ENCODE data around the gene CEP295NL. TPM values are rescaled to one million over a fixed set of nuclear protein-coding genes. Genes with fewer than 3 reads are reported as not detected.

CEP295NL gene
- polyA plus RNA-seq, 6 donors from 2014 or later = 1.3 to 2.9 (median 1.6) TPM; not detected in 1

DNA sequence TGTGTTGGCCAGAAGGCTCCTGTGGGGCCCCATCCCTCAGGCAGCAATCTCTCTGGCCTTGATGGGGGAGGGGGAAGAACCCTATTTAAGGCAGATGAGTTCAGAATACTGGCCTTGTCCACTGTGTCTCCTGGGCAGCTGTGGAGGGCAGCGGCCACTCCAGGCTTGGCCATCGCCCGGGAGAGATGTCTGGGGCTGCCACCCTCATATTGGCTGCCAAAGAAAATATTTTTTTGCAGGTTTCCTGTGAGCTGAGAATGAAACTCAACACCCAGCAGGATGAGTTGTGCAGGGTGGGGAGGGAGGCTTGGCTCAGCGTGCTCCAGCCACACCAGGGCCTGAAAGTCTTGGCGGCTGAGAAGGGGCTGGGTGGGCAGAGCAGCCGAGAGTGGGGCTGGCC lies 36.6 kb upstream of the CEP295NL start:
- Mint-ChIP-seq H3K36me3 (no peaks in the 10 kb centered on the region), H3K4me3 (no peak overlapping the region), H3K9me3 (no peaks in the 10 kb centered on the region), H3K4me1 (no peaks in the 10 kb centered on the region), H3K27me3 (peaks cover 4 to 22% (median 12%) of the 10 kb centered on the region in 3 donors), H3K27ac (no peak overlapping the region)
- ATAC-seq (ENCODE audit: low read depth in 2 of 2) = no peak
- DNase-seq = no peak

DNA sequence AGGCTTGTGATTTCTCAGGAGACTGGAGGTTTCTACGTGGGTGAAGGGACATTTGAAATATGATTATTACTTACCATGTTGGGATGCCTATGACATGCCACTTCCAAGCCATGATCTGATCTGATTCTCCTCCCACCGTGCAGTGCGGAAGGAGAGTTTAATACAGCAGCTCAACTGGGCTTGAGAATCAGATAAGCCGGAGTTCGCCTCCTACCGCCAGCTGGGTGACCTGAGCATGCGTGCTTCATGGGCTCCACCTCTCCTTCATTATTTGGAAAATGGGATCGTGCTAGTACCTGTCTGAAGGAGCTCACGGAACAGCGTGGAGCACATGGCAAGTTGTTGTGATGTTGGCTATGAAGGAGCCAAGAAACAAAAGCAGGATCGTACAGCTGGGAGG lies 34.6 kb upstream of the CEP295NL start:
- Mint-ChIP-seq H3K9me3 (no peaks in the 10 kb centered on the region), H3K4me3 (no peak overlapping the region), H3K27ac (no peak overlapping the region), H3K27me3 (peaks cover 4 to 19% (median 18%) of the 10 kb centered on the region in 3 donors), H3K36me3 (no peaks in the 10 kb centered on the region), H3K4me1 (peaks cover 0 to 4% (median 0%) of the 10 kb centered on the region in 3 donors)
- DNase-seq (no peak), ATAC-seq (ENCODE audit: low read depth in 2 of 2) (no peak)

DNA sequence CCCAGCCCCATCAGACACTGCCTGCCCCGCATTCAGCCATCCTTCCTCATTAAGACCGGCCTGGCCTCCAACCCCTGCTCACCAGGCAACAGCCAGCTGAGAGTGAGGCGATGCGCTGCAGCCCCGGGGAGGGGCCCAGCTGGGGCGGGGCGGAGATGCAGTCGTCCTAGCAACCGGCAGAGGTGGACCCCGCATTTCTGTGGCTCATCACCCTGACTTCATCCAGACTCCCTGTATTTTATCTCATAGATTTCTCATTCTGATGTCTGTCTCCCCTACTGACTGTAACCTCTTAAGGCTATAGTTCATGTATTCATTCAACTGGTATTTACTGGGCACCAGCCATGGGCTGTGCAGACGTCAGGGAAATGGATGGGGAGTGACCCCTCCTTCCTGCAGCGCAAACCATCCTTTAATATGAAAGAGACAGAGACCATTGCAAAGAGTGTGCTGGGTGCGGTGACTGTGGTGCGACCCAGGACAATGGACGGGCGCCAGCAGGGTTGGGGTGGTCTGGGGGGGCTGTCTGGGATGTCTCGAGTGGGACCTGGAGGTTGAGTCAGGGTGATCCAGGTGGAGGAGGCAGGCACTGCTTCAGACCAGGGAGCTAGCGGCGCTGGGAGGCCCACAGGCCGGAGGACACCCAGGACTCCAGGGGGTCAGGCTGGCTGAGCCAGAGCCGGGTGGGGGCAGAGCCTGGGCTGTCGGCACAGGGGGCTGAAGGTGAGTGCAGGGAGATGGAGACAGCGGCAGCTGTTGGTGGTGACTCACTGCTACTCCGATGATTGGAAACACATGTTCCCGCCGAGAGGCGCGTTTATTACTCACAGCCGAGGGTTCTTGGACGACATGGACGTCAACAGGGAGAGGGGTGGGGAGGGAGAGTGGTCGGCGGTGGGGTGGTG lies 32.7 kb upstream of the CEP295NL start:
- peak overlapping the region in 1 of 6 donors; percentile 48 for H3K27ac Mint-ChIP-seq
- peaks cover 7 to 19% (median 18%) of the 10 kb centered on the region in 3 donors for H3K27me3 Mint-ChIP-seq
- peaks cover 0 to 4% (median 0%) of the 10 kb centered on the region in 3 donors for H3K4me1 Mint-ChIP-seq
- no peaks in the 10 kb centered on the region for H3K9me3 Mint-ChIP-seq
- ATAC-seq (ENCODE audit: low read depth in 2 of 2) (no peak), DNase-seq (no peak)
- no peak overlapping the region for H3K4me3 Mint-ChIP-seq
- H3K36me3 Mint-ChIP-seq = no peaks in the 10 kb centered on the region

DNA sequence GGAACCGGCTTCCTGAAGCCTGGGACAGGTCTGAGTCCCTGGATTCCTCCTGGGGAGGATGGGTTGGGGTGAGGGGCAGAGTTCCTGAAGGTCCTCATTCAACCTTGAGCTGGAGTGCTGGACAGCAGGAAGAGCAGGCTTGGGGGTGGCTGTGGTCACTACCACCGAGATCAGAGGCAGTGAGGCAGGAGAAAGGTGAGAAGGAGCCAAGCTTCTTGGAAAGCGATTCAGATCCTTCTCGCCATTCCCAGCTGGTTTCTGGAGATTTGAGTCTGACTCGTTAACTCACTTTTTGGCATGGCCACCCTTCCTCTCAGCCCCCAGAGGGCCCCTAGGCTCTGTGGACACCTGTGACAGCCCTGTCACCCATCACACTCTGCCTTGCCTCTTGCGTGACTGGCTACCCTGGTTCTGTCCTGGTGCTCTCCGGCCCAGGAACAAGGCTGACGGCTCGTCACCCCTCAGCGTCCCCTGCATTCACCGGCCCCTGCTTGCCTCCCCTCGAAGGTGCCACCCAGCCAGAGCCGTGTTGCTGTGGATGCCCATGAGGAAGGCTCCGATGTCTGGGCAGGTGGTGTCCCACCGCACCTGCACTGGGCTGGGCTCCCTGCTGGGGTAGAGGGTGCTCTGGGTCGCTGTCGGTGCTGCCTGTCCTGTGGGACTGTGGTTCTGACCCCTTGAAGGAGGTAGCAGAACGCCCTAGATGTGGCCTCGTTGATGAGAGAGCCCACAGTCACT lies 31.8 kb upstream of the CEP295NL start:
- ATAC-seq (ENCODE audit: low read depth in 2 of 2) (no peak), DNase-seq (no peak)
- Mint-ChIP-seq H3K4me1 (peaks cover 0 to 4% (median 0%) of the 10 kb centered on the region in 3 donors), H3K27ac (peak overlapping the region in 1 of 6 donors; percentile 33), H3K36me3 (no peaks in the 10 kb centered on the region), H3K9me3 (no peaks in the 10 kb centered on the region), H3K27me3 (peaks cover 7 to 19% (median 18%) of the 10 kb centered on the region in 3 donors), H3K4me3 (no peak overlapping the region)

DNA sequence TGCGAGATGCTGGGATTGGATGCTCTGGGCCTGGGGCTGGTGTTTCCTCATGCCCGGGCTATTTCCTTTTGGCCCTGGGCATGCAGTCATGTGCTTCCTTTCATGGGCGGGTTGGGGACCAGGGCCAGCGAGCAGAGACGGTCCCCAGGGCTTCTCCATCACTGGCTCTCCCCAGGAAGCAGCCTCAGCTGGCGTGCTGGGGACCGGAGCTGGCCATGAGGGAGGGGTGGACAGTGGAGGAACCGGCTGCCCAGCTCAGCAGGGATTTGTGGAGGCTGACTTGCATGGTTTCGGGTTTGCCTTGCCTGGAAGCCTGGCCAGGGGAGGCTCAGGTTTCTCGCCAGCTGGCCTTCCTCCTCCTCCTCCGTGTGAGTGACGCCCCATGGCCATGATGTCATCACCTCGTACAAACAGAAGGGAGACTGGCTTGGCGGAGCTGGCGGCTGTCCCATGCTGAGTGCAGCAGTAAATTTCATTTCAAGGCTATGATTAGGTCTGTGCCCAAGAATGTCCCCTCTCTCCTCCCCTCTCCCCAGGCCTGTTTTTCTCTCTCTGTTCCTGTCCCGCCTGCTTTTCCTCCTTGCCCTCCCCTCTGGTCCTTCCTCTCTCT lies 31.1 kb upstream of the CEP295NL start:
- DNase-seq (no peak), ATAC-seq (ENCODE audit: low read depth in 2 of 2) (no peak)
- peaks cover 0 to 4% (median 0%) of the 10 kb centered on the region in 3 donors for H3K4me1 Mint-ChIP-seq
- no peaks in the 10 kb centered on the region for H3K36me3 Mint-ChIP-seq
- no peaks in the 10 kb centered on the region for H3K9me3 Mint-ChIP-seq
- peaks cover 7 to 22% (median 19%) of the 10 kb centered on the region in 3 donors for H3K27me3 Mint-ChIP-seq
- no peak overlapping the region for H3K27ac Mint-ChIP-seq
- H3K4me3 Mint-ChIP-seq = peak overlapping the region in 1 of 8 donors; percentile 32

DNA sequence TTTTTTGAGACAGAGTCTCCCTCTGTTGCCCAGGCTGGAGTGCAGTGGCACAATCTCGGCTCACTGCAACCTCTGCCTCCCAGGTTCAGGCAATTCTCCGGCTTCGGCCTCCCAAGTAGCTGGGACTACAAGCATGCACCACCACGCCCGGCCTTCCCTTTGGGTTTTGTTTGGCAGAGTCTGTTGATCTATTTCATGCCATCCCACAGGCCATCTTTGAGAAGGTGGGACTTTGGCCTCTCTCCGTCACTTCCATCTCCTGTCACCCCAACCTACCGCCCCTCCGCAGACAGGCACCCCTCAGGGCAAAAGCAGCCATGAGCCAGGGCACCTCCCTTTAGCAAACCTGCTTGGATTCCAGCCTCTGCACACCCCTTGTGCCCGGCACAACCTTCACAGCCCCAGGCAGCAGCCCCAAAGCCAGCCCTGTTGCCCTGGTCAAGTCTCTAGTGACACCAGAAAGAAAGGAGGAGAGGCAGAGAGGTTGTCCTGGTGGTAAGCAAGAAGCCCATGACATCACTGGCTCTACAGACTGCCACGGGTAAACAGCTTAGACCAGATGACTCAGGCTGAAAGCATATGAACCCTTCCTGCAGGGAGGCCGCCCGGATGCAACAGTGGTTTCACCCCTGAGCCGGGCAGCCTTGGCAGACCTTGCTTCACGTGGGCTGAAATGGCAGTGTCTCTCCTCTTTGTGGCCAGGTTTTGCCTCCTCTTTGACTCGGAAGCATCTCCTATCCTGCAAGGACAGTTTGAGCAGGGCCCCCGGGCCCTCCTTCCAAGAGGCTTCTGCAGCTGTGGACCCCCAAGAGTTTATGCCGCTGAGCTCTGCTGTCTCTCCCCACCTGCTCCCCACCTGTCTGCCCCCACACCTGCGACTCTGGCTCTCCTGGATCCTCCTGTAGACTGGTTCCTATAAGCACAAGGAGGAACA lies 30.3 kb upstream of the CEP295NL start:
- H3K27me3 Mint-ChIP-seq = peaks cover 7 to 27% (median 20%) of the 10 kb centered on the region in 3 donors
- H3K4me1 Mint-ChIP-seq = peaks cover 0 to 4% (median 0%) of the 10 kb centered on the region in 3 donors
- no peak overlapping the region for H3K4me3 Mint-ChIP-seq
- ATAC-seq (ENCODE audit: low read depth in 2 of 2) (peak in 1 of 2 donors; percentile 35), DNase-seq (no peak)
- H3K27ac Mint-ChIP-seq = peak overlapping the region in 1 of 6 donors; percentile 86
- H3K36me3 Mint-ChIP-seq = no peaks in the 10 kb centered on the region
- no peaks in the 10 kb centered on the region for H3K9me3 Mint-ChIP-seq

DNA sequence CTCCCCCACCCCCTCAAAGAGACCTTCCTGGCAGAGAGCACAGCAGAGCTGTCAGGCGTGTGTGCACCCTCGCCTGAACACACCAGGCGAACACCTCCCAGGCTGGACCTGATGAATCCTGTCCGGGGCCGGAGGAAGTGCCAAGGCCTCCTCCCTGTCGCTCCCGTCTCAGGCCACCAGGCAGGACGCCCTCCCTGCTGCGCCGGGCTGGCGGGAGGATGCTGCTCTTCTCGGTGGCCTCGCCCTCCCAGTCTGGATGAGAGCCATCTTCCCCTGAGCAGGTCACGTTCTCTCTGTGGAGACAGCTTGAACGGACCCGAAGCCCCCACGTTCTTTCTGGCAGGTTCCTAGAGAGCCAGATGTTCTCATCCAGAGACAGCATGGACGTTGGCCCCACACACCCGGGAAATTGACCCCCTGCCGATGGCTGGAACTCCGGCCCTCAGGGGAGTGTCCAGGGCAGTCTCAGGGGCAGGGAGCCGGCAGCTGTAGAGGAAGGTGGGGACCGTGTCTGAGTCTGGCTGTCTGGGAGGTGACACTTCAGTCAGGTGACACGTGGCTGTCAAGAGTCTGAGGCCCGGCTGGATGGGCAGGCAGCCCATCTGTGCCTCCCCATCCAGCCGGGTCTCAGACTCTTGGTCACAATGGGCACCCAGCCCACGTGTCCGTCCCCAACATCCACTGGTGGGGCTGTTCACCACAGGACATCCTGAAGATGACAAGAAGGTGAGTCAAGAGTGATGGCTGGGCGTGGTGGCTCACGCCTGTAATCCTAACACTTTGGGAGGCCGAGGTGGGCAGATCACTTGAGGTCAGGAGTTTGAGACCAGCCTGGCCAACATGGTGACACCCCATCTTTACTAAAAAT lies 27.1 kb upstream of the CEP295NL start:
- H3K4me3 Mint-ChIP-seq = no peak overlapping the region
- DNase-seq = no peak
- ATAC-seq (ENCODE audit: low read depth in 2 of 2) = no peak
- no peaks in the 10 kb centered on the region for H3K36me3 Mint-ChIP-seq
- H3K27me3 Mint-ChIP-seq = peaks cover 4 to 26% (median 16%) of the 10 kb centered on the region in 3 donors
- peaks cover 4 to 8% (median 6%) of the 10 kb centered on the region in 3 donors for H3K4me1 Mint-ChIP-seq
- no peaks in the 10 kb centered on the region for H3K9me3 Mint-ChIP-seq
- peak overlapping the region in 1 of 6 donors; percentile 38 for H3K27ac Mint-ChIP-seq

DNA sequence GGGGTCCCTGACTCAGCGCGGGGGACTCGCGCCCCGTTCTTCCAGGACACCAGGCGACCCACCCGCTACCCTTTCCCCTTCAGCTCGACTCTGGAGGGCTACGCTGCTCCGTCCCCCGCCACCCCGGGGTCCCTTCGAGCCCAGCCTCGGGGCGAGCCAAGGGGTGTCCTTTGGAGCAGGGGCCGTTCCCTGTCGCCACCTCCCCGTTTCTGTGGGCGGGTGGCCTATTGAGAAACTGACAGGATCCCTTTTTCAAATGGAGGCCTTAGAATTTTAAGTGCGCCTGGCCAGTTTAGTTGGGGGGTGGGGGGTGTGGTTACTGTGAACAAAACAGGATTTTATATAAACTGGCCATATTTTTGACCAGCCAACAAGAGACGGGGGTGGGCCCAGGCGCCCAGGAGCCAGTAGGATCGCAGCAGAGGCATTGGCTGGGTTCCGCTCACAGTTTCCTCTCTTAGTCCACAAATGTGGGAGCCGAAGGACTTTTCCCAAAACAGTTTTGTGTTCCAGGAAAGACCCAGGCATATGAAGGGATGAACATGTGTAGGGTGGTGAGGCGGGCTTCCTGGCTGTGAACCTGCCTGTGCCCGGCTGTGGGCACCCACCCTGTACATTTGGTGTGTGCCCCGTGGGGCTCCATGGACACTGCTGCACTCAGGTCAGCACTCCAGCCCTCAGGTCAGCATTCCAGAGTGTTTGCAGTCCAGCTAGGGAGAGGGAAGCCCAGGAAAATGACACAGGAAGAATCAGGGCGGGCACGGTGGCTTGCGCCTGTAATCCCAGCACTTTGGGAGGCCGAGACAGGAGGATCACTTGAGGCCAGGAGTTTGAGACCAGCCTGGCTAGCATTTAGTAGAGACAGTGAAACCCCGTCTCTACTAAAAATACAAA lies 22.9 kb upstream of the CEP295NL start:
- H3K27me3 Mint-ChIP-seq = peaks cover under 1 to 17% (median 6%) of the 10 kb centered on the region in 3 donors
- no peaks in the 10 kb centered on the region for H3K9me3 Mint-ChIP-seq
- H3K4me1 Mint-ChIP-seq = peaks cover 10 to 26% (median 23%) of the 10 kb centered on the region in 3 donors
- H3K36me3 Mint-ChIP-seq = no peaks in the 10 kb centered on the region
- DNase-seq (no peak), ATAC-seq (ENCODE audit: low read depth in 2 of 2) (peak; percentile 3 to 8)
- H3K4me3 Mint-ChIP-seq = peak overlapping the region in 7 of 8 donors; percentile 22 to 86 (median 65)
- H3K27ac Mint-ChIP-seq = peak overlapping the region in 2 of 6 donors; percentile 71 to 85

DNA sequence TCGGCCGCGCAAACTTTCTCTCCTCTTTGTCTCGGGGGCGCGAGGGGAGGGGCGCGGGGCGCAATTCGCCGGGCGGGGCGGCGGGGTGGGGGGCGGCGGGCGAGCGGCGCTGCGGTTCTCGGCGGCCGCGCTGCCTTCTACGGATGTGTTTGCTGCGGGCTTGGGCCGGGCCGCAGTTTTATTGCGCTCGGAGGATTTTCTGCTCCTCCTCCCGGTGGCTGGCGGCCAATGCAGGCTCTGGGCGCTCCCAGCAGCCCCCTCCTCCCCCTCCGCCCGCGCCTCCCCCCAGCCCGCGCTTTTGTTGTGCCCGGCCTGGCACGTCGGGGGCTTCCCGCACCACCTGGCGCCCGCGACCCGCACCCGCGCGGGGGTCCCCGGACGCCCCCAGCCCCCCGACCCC lies 22.2 kb upstream of the CEP295NL start, which contains the start of gene TIMP2:
TIMP2 (minus strand) TSS at position 154 of the 400 bp plus-strand sequence. CDS start 299 bp downstream, outside the sequence.
- Mint-ChIP-seq H3K4me3 (peak within 1 kb of the TSS; percentile 84 to 96 (median 89)), H3K27me3 (peaks cover 0 to 17% (median 6%) of the 10 kb centered on the region in 3 donors), H3K27ac (peak within 1 kb of the TSS in 4 of 6 donors; percentile 42 to 88 (median 78)), H3K36me3 (no peaks in the 10 kb centered on the region), H3K4me1 (peaks cover 10 to 26% (median 23%) of the 10 kb centered on the region in 3 donors), H3K9me3 (no peaks in the 10 kb centered on the region)
- ATAC-seq (ENCODE audit: low read depth in 2 of 2) (peak; percentile 78 to 80), DNase-seq (peak; percentile 78)

DNA sequence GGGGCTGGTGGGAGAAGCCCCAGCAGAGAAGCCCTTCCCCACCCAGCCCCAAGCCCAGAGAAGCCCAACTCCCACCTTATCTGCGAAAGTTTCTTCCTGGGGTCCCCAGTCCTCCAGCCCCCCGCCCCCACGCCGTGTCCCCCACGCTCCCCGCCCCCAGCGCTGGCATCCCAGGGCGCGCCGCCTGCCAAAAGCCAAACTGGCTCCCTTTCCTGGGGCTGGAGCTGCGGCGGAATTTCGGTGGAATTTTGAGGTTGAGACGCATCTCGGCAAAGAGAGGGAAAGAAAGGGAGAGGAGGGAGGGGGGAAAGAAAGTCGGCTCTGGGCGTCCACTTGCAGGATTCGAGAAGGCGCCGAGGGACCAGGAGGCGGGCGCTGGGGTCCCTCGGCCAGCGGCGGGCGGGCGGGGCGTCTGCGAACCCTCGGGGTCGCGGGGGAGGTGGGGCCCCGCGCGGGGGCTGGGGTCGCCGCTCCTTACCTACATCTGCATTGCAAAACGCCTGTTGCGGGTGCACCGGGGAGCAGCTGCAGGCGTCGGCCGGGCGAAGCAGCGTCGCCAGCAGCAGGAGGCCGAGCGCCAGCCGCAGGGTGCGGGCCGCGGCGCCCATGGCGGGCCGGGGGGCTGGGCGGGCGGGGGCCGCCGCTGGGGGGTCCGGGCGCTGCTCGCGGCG lies 21.6 kb upstream of the CEP295NL start:
- H3K27me3 Mint-ChIP-seq = peaks cover 0 to 17% (median 10%) of the 10 kb centered on the region in 3 donors
- H3K36me3 Mint-ChIP-seq = no peaks in the 10 kb centered on the region
- peaks cover 15 to 31% (median 26%) of the 10 kb centered on the region in 3 donors for H3K4me1 Mint-ChIP-seq
- peak overlapping the region; percentile 84 to 96 (median 89) for H3K4me3 Mint-ChIP-seq
- no peaks in the 10 kb centered on the region for H3K9me3 Mint-ChIP-seq
- ATAC-seq (ENCODE audit: low read depth in 2 of 2) = peak; percentile 4 to 7
- peak overlapping the region in 1 of 6 donors; percentile 88 for H3K27ac Mint-ChIP-seq
- DNase-seq = no peak
